COR-L47 (cell line): Measurements from ENCODE around the gene NCOA4.
"Not testable (repeated sequence)": the region's sequence is repeated elsewhere in the genome, so short reads cannot be mapped to it uniquely, and the experiment has no call there.

Source experiments
- DNase-seq: peaks from one replicate; lab custom pipeline; 2025; lab: John Stamatoyannopoulos, UW

The NCOA4 gene

GRCh38 chr10:46019569-46020343, 10.7 kb downstream of the NCOA4 start:
- no peak for DNase-seq

DNA sequence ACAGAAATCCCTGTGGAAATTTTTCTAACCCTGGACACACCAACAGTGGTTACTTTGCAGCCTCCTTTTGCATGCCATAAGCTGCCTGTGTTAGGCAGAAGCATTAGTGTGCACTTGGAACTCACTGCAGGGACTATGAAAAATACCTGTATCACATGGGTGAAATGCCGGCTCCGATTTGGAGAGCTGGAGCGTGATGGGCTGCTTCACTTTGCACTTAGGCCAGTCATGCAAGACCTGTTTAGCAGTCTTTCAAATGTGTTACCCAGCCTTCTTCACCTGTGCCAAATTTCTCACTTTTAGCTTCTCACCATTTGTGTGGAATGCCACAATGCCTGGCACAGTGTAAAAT, 11.3 kb downstream of the NCOA4 start:
- no peak for DNase-seq

DNA sequence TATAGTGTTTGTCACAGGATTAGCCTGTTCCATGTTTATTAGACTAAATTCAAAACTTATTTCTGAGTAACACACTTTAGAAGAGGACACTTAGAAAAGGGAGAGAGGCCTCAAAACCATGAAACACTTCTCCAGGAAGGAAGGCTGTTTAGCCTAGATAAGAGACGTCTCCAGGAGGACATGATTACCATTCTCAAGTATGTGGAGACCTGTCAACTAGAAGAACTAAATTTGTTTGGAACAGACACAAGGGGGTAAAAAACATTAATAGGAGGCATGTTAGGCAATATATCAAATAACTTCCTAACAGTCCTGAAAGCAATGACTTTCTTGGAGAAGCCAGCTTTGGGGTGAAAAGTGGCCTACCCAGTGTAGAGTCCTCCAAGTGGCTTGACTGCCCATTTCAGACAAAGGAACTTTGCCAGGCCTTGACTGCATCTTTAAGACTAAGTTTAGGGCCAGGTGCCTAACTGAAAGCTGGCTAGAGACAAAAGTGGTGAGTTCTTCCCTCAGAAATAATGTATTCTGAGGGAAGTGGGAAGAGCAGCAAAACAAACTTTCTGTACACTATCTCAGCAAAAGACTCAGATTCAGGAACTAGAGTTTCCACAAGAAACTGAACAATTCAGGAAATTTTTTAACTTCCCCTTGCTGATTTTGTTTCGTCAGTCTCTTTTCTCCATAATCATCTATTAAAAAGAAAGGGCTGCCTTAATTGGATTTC, 11.8 kb downstream of the NCOA4 start:
- DNase-seq, result no peak

DNA sequence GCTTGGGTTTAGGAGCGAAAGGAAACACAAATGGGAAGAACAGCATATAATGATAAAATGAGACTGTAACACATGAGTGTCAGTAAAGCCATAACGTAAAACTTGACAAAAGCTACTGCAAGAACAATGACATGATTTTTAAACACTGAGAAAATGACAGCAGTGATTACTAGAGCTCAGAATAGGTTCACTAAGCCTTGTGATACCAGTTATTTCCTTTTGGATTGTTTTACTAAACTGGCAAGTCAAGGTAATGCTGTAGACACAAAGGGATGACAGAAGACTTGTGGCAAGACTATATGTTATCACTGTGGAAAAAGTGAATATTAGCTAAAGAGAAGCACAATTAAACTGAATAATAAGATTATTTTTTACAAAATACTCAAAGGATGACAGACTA, 12.7 kb downstream of the NCOA4 start:
- DNase-seq, result no peak

- DNase-seq, result no peak
These were observed 13.6 kb downstream of the NCOA4 start for GRCh38 chr10:46016811-46017210.

GRCh38 chr10:46016190-46016589, 14.2 kb downstream of the NCOA4 start:
- DNase-seq, result no peak

DNA sequence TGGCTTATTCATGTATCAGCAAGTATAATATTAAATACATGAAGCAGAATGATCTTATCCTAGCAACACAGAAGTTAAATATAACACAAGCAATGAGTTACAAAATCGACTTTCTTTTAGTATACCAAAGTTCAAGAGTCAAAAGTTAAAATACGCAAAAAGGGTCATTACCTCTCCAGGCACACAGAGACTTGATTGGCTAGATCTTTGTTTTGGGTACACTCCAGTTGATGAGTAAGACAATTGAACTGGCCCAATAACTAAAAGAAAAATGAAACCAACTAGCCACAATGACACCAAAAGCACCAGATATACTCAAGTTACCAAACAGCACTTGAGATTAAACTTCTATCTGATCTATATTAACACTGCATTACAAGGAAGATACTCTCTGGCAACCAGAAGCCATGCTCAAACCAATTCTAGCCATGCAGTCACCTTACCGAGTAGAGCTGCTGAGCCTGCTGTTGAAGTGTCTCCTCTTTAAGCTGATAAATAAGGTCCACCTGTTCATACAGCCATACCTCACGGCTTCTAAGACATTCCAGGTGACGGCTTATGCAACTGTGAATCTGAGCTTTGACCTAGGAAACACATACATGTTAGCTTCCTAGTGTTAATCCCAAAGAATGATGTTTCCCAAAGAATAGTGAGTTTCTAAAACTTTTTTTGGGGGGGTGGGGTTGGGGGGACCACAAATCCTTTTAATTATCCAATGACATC, 15.6 kb downstream of the NCOA4 start:
- no peak for DNase-seq

DNA sequence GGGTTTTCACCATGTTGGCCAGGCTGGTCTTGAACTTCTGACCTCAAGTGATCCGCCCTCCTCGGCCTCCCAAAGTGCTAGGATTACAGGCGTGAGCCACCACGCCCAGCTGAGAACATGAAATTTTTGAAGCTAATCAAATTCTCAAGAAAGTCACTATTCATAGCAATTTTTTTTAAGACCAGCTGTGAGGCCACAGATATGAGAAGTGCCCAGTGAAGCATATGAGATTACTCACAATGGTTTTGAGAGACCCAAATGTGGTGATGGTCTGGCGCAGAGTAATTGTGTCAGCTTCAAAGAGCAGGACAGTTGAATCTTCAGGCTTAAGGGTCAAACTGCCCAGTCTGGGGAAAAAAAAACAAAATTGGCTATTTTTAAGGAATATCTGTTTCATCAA, 16.2 kb downstream of the NCOA4 start:
- no peak for DNase-seq

DNA sequence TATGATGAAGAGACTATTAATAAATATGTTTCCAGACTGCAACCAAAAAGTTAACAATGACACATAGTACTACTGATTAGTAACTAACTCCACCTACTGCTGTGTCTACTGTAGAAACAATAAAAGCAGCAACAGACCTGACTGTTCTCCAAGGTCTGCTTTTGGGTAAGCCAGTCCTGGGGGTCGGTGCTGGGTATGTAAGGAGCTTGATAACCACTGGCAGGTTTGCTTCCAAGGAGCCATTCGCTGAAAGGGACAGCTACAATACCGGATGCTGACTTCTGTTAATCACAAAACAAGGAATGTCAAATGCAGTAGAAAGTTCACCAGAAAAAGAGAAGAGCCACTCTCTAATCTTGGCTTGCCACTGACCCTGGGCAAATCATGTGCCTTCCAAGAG, 17.7 kb downstream of the NCOA4 start:
- DNase-seq, result no peak

DNA sequence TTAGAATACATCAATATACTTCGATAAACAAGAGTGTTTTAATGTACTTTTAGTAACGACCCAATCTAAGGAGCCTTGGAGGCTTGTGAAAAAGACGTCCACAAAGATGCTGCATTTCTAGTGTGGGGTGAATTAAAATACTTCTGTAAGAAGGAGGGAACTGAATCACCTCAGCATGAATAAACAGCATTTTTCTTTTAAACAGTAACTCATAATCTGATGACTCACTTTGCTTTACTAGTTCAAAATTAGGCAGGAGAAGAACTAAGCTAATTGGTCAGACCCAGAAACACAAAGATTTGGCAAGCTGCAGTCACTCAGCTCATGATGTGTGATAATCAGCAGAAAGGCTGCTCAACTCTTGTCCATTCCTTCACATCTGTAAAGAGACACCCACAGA, 24.2 kb downstream of the NCOA4 start:
- DNase-seq, result no peak

DNA sequence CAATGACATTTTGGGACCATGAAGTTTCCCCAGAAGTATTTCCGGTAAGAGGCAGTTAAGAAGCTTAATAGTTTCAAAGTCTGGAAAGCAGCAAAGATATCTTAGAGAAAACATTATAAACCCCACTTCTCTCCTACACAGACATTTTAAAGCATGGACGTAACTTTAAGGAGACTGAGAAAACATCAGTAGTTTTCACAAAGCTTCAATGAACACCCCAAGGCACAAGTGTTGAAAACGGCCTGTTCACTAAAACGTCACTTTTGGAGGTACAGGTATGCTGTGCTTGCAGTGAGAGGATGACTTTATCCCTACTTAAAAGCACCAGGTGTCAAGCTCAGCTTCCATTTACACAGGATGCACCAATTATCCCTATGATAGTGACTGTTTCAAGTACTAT, 25.0 kb downstream of the NCOA4 start:
- DNase-seq, result no peak

DNA sequence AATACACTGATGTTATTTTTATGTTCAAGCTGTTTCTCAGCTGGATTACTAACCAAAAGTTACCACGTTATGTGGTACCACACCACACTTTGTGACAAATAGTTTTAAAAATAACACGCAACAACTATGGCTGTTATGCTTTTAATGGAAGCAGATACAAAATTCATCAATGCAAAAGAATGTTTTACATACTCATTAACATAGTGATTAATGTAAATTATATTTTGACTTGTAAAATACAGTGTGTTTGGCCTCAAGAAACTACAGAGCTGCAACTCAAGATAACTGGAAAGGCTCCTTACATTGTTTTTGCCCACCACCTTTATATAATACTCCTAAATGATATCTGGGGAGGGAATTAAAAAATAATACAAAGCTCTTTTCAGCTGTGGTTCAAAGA, 25.5 kb downstream of the NCOA4 start:
- no peak for DNase-seq

DNA sequence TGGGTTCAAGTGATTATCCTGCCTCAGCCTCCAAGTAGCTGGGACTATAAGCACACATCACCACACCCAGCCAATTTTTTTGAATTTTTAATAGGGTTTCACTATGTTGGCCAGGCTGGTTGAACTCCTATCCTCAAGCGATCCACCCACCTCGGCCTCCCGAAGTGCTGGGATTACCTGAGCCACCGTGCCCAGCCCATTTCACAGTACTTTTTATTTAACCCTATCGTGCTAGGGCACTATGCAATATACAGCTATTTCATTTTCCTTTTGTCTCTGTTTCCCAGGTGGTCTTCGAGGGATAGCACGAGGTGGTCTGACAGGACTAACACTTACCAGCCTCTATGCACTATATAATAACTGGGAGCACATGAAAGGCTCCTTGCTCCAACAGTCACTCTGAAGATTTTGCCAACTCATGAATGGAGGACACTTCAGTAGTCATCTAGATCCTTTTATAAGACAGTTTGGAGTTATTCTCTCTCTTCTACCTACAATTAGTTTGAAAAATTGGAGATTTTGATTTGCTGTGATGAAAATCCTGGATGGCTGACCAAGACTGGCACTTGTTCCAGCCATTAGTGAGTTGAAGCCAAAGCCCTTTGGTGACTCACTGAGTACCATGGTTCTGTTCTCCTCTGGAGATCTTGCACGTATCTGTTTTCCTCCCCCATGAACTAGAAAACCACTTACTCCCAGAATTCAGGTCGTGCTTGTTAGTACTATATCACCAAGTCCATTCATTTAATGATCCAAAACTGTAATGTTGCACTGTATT, 27.3 kb downstream of the NCOA4 start:
- no peak for DNase-seq

DNA sequence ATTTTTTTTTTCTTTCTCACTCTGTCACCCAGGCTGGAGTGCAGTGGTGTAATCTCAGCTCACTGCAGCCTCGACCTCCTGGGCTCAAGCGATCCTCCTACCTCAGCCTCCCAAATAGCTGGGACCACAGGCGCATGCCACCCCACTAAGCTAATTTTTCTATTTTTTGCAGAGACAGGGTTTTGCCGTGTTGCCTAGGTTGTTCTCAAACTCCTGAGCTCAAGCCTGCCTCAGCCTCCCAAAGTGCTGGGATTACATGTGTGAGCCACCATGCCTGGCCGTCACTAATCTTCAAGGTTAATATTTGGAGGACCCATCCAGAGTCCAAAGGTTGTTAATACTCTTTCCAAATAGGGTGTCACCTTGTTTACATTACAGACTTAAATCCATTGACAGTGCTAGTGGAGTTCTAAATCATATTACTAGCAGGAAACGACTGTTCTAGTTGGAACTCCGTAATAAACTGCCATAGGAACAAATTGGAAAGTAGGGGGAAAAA, 28.2 kb downstream of the NCOA4 start:
- not testable (repeated sequence) for DNase-seq

GRCh38 chr10:46001187-46001756, 29.2 kb downstream of the NCOA4 start:
- DNase-seq, result no peak

DNA sequence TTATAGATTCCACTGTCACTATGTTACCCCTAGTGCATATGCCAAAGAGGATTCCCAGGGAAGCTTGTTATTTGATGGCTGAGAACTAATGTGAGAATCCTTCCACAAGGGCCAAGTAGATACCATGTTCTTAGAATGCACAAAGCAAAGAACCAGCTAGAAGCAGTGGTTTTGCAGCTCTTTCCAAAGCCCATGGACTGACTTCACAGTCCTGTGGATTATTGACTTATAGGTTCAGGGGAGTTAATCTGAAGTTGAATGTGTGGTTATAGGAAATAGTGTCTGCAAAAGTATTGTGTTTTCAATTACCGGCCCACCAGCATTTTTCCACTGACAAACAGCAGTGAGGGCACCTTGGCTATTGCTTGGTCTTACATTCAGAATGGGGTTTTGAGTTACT, 29.9 kb downstream of the NCOA4 start:
- no peak for DNase-seq

DNA sequence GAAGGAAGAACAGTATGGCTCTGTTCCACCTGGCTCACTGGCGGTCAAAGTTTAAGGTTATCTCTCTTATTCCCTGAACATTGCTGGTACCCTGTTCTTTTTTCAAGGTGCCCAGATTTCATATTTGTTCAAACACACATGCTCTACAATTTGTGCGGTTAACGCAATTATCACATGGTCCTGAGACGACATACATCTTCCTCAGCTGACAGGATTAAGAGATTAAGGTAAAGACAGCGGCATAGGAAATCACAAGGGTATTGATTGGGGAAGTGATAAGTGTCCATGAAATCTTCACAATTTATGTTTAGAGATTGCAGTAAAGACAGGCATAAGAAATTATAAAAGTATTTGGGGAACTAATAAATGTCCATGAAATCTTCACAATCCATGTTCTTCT, 30.5 kb downstream of the NCOA4 start:
- DNase-seq, result not testable (repeated sequence)

GRCh38 chr10:45997994-45998763, 32.2 kb downstream of the NCOA4 start:
- no peak for DNase-seq

DNA sequence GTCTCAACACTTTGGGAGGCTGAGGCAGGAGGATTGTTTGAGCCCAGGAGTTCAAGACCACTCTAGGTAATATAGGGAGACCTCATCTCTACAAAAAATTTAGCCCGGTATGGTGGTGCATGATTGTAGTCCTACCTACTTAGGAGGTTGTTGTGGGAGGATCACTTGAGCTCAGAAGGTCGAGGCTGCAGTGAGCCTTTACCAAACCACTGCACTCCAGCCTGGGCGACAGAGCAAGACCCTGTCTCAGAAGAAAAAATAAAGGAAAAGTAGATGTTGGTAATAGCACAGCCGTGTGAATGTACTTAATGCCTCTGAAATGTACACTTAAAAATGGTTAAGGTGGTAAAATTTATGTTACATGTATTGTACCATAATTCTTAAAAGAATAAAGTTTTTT, 32.9 kb downstream of the NCOA4 start:
- no peak for DNase-seq

DNA sequence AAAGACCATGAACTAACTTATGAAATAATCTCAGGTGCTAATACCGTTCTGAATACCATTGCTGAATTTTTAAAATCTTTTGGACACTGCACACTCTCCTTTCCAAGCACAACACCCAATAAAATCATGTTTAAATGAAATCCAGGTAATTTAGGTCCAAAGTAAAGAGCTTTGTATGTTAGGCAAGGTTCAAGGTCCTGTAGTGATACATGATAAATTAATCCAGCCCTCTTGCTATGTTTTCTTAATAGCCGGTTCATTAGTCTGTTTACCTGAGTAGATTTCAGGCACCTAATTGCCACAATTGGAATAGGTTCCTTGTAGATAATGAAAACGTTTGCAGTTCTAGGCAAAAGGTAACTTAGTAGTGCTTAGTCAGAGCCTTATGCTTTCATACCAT, 44.8 kb downstream of the NCOA4 start:
- not testable (repeated sequence) for DNase-seq

GRCh38 chr10:45984473-45984872, 46.0 kb downstream of the NCOA4 start:
- DNase-seq, result not testable (repeated sequence)
